SK-N-SH (cell line): ENCODE measurements around the gene AVPR1B.

Experiments used
- CTCF ChIP-seq: fragments of 200-600 bp; sonication (generic); IDR thresholded peaks from 2 replicates; pipeline ENCODE4 v1.6.1; 2017; ENCODE audit warnings: antibody characterized with exemption, mild to moderate bottlenecking, moderate library complexity
- ELF1 ChIP-seq: IDR thresholded peaks from 2 replicates; pipeline ENCODE4 v1.4.0; 2012
- EZH2phosphoT487 ChIP-seq: fragments of 200-600 bp; sonication (generic); IDR thresholded peaks from 2 replicates; pipeline ENCODE4 v1.6.1; 2017; ENCODE audit warnings: low read depth, mixed run types, mild to moderate bottlenecking, antibody characterized with exemption, moderate library complexity, borderline replicate concordance
- FOSL2 ChIP-seq: IDR thresholded peaks from 2 replicates; pipeline ENCODE4 v1.4.0; 2012; ENCODE audit warnings: low read depth, mild to moderate bottlenecking, moderate library complexity, borderline replicate concordance
- FOXM1 ChIP-seq: IDR thresholded peaks from 2 replicates; pipeline ENCODE4 v1.4.0; 2012; ENCODE audit warnings: low read depth, mild to moderate bottlenecking
- GATA2 ChIP-seq: sonication (generic); formaldehyde crosslinking; IDR thresholded peaks from 2 replicates; pipeline ENCODE4 v1.5.0; 2020; ENCODE audit warnings: mild to moderate bottlenecking, missing genetic modification reagents
- MXI1 ChIP-seq: IDR thresholded peaks from 2 replicates; pipeline ENCODE4 v1.6.1; 2012; ENCODE audit warnings: mild to moderate bottlenecking, low read depth, low read length, improper control_type of control experiment
- POLR2AphosphoS5 ChIP-seq: IDR thresholded peaks from 2 replicates; pipeline ENCODE4 v1.6.1; 2012; ENCODE audit warnings: low read depth, low read length
- RFX5 ChIP-seq: IDR thresholded peaks from 2 replicates; pipeline ENCODE4 v1.6.1; 2012; ENCODE audit warnings: mild to moderate bottlenecking, improper control_type of control experiment, low read length
- SMC3 ChIP-seq: IDR thresholded peaks from 2 replicates; pipeline ENCODE4 v1.6.1; 2012; ENCODE audit warnings: low read depth, low read length, improper control_type of control experiment
- TAF1 ChIP-seq: IDR thresholded peaks from 2 replicates; pipeline ENCODE4 v1.6.1; 2012; ENCODE audit warnings: low read depth, mild to moderate bottlenecking, low read length, moderate library complexity, borderline replicate concordance
- YY1 ChIP-seq: IDR thresholded peaks from 2 replicates; pipeline ENCODE4 v1.4.0; 2012; ENCODE audit warnings: low read depth, mild to moderate bottlenecking

GRCh38 chr1:206081856-206082255 is 35.3 kb downstream of the AVPR1B start:
- TF ChIP-seq TAF1 (no peak), MXI1 (no peak), CTCF (no peak), YY1 (no peak), ELF1 (no peak), FOXM1 (no peak), EZH2phosphoT487 (no peak), FOSL2 (no peak), RFX5 (no peak), GATA2 (CRISPR knock-in tag) (no peak), SMC3 (no peak), POLR2AphosphoS5 (no peak)
